GM19452 (cell line): ENCODE measurements around the gene HAVCR1.
"Not testable (repeated sequence)": the region's sequence is repeated elsewhere in the genome, so short reads cannot be mapped to it uniquely, and the experiment has no call there.

ENCODE experiments used
- ATAC-seq: cut with Tn5 transposase; IDR thresholded peaks from one replicate; pipeline ENCODE4 v1.9.1; 2021; ENCODE audit not compliant: unreplicated experiment

The HAVCR1 gene

GRCh38 chr5:157050050-157050449 lies 8.9 kb downstream of the HAVCR1 start:
- ATAC-seq = no peak

GRCh38 chr5:157049605-157050004 lies 9.3 kb downstream of the HAVCR1 start:
- no peak for ATAC-seq

GRCh38 chr5:157047898-157048297 lies 11.0 kb downstream of the HAVCR1 start:
- no peak for ATAC-seq

GRCh38 chr5:157047016-157047415 lies 11.9 kb downstream of the HAVCR1 start:
- not testable (repeated sequence) for ATAC-seq

GRCh38 chr5:157046041-157046440 lies 12.9 kb downstream of the HAVCR1 start:
- no peak for ATAC-seq

GRCh38 chr5:157045601-157046000 lies 13.3 kb downstream of the HAVCR1 start:
- no peak for ATAC-seq

GRCh38 chr5:157038568-157039187 lies 20.2 kb downstream of the HAVCR1 start:
- ATAC-seq = peak; percentile 46

- ATAC-seq = not testable (repeated sequence)
Measured at GRCh38 chr5:157034106-157035072, 24.5 kb downstream of the HAVCR1 start.

GRCh38 chr5:157033071-157033583 lies 25.8 kb downstream of the HAVCR1 start:
- ATAC-seq = no peak

- no peak for ATAC-seq
Measured at GRCh38 chr5:157030692-157031091, 28.2 kb downstream of the HAVCR1 start.

GRCh38 chr5:157029457-157029856 lies 29.5 kb downstream of the HAVCR1 start:
- ATAC-seq = no peak

- peak; percentile 88 for ATAC-seq
Measured at GRCh38 chr5:157027663-157028062, 31.3 kb downstream of the HAVCR1 start.

GRCh38 chr5:157026789-157027424 lies 32.0 kb downstream of the HAVCR1 start:
- ATAC-seq = no peak

GRCh38 chr5:157025093-157025698 lies 33.7 kb downstream of the HAVCR1 start:
- ATAC-seq = peak; percentile 43

- ATAC-seq = no peak
Measured at GRCh38 chr5:157024208-157024959, 34.5 kb downstream of the HAVCR1 start.

GRCh38 chr5:157022024-157022423 lies 36.9 kb downstream of the HAVCR1 start:
- no peak for ATAC-seq

GRCh38 chr5:157020511-157021222 lies 38.2 kb downstream of the HAVCR1 start:
- no peak for ATAC-seq

GRCh38 chr5:157020002-157020401 lies 38.9 kb downstream of the HAVCR1 start:
- no peak for ATAC-seq

GRCh38 chr5:157014143-157014542 lies 44.8 kb downstream of the HAVCR1 start:
- not testable (repeated sequence) for ATAC-seq

- ATAC-seq = no peak
Measured at GRCh38 chr5:157006262-157006661, 52.7 kb downstream of the HAVCR1 start.
